SH-SY5Y (cell line): ENCODE results near the gene ASB14.

Experiments
- GATA2 ChIP-seq: IDR thresholded peaks from 2 replicates; pipeline ENCODE4 v1.6.1; 2011; ENCODE audit warnings: mild to moderate bottlenecking, low read depth, low read length
- GATA3 ChIP-seq: IDR thresholded peaks from 2 replicates; pipeline ENCODE4 v1.6.1; 2011; ENCODE audit warnings: low read depth, mild to moderate bottlenecking, low read length, moderate library complexity

- TF ChIP-seq GATA2, result no peak
- no peak for TF ChIP-seq GATA3
Observed at GRCh38 chr3:57298041-57298440, 5.6 kb upstream of the ASB14 start.
